Glomerular endothelial cell (primary cell): ENCODE results near the gene CCL8. TPM values are rescaled to one million over a fixed set of nuclear protein-coding genes. Genes with fewer than 3 reads are reported as not detected.

ENCODE experiments used
- DNase-seq: peaks from one replicate; pipeline ENCODE4 v3.0.0-alpha.2; 2011; ENCODE audit warnings: low read depth, low spot score; ENCODE audit errors: extremely low read depth
- total RNA-seq: library from RNA; depleted of rRNA; stranded (reverse); fragments of >200 nt; gene quantifications from 2 replicates; pipeline ENCODE4 v1.2.3, GENCODE V29; 2015

The CCL8 gene
- 3.6 TPM in 1 of 2 replicates, not detected in the other for total RNA-seq

DNA sequence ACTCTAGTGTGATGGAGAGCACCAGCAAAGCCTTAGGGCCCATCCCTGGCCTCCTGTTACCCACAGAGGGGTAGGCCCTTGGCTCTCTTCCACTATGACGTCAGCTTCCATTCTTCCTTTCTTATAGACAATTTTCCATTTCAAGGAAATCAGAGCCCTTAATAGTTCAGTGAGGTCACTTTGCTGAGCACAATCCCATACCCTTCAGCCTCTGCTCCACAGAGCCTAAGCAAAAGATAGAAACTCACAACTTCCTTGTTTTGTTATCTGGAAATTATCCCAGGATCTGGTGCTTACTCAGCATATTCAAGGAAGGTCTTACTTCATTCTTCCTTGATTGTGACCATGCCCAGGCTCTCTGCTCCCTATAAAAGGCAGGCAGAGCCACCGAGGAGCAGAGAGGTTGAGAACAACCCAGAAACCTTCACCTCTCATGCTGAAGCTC is at the start of gene CCL8:
Gene CCL8 (plus strand): TSS at position 397 of the 445 bp plus-strand sequence. CDS start 67 bp downstream, outside the sequence.
- no peak for DNase-seq

DNA sequence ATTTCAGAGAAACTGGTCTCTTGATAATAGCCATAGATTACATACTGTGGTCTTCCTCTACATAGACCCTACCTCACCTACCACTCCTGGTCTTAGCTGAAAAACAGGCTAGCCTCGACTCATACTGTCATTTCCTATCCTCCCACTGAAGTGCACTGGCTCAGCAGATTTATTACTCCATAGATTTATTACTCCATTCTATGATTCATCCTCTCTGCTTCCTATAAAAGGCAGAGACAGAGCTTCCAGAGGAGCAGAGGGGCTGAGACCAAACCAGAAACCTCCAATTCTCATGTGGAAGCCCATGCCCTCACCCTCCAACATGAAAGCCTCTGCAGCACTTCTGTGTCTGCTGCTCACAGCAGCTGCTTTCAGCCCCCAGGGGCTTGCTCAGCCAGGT is 49.3 kb upstream of the CCL8 start, which contains the start of gene CCL7:
Gene CCL7 (plus strand): TSS at position 253 of the 400 bp plus-strand sequence. CDS start 70 bp downstream, at position 323.
- DNase-seq = no peak

DNA sequence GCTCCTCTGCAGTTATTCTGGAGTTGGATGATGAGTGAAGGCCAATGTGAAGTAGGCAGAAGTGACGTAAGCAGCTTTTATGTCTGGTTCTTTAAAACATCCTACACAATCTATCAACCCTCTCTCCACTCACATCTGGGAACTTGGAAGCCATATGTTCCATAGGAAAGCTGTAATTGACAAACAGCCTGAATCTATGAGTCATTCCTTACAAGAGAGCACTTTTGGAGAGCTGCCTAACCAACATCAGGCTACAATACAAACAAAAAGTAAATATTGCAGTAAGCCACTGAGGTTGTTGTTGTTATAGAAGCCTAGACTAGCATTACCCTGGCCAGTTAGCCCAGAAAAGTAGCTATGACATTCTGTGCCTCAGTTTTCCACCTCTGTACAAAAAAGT is 43.4 kb upstream of the CCL8 start:
- peak; percentile 75 for DNase-seq

DNA sequence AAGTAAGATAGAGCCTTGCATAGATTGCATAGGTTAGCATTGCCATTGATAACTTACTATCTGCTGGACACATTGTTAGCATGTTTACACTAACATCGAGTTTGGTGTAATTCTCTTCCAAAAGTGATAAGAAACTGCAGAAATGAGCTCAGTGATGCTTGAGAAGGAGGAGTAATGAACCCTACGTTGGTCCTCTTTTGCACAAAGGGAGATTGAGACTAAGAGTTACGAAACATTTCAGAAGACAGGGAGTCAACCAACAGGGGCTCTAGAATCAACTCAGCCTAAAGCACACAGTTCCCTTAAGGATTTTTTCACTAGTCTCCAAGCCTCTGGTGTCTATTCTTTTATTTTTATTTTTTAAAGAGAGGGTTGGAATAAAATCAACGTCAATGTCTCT is 42.4 kb upstream of the CCL8 start:
- DNase-seq = no peak

DNA sequence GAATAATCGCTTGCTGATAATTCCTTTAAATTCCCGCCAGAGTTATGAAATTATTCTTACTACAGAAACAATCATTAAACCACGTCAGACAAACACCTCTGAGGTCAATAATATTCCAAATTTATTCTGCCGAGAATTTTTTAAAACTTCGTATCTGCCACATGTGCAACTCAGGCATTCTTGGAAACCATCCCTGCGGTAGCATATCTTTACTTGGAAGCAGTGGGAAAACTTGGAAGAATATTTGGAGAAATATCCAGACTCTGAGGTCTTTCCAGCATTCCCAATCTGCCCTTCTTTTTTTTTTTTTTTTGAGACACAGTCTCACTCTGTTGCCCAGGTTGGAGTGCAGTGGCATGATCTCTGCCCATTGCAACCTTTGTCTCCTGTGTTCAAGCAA is 35.7 kb upstream of the CCL8 start:
- no peak for DNase-seq

DNA sequence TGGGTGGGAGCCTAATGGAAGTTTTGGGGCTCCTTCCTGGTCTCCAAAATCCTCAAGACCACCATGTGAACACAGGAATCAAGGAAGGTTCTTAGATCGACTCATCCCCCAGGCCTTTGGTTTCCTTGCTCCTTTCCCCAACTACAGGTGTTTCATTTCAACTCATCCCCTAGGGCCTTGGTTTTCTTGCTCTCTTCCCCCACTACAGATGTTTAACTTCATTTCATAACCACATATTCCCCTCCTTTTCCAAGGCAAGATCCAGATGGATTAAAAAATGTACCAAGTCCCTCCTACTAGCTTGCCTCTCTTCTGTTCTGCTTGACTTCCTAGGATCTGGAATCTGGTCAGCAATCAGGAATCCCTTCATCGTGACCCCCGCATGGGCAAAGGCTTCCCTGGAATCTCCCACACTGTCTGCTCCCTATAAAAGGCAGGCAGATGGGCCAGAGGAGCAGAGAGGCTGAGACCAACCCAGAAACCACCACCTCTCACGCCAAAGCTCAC is 33.9 kb upstream of the CCL8 start, which contains the start of gene CCL11:
Gene CCL11 (plus strand): TSS at position 457 of the 507 bp plus-strand sequence. CDS start 67 bp downstream, outside the sequence.
- DNase-seq = no peak

DNA sequence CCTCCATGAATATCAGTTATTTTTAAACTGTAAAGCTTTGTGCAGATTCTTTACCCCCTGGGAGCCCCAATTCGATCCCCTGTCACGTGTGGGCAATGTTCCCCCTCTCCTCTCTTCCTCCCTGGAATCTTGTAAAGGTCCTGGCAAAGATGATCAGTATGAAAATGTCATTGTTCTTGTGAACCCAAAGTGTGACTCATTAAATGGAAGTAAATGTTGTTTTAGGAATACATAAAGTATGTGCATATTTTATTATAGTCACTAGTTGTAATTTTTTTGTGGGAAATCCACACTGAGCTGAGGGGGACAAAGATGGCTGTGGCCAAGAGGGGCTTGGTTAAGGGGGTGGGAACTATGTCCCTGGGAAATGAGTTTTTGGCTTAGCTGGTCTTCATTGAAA is 31.4 kb upstream of the CCL8 start:
- no peak for DNase-seq

DNA sequence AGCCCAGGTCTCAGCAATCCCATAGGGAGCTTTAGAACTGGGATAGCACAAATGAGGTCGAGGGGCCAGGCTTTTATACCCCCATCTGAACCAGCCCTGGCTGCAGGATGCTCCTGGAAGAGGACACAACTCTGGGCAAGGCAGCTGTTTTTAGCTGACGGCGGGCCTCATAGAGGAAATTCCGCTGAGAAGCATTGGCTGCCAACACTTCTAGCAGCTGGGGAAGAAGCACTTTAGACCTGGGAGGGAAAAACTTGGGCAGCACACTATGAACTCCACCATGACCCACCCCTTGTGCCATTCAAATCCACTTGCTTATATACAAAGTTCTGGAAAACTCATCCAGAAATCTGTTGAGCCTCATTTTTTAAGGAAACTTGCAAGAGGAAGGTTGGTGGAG is 28.6 kb upstream of the CCL8 start:
- DNase-seq = no peak

DNA sequence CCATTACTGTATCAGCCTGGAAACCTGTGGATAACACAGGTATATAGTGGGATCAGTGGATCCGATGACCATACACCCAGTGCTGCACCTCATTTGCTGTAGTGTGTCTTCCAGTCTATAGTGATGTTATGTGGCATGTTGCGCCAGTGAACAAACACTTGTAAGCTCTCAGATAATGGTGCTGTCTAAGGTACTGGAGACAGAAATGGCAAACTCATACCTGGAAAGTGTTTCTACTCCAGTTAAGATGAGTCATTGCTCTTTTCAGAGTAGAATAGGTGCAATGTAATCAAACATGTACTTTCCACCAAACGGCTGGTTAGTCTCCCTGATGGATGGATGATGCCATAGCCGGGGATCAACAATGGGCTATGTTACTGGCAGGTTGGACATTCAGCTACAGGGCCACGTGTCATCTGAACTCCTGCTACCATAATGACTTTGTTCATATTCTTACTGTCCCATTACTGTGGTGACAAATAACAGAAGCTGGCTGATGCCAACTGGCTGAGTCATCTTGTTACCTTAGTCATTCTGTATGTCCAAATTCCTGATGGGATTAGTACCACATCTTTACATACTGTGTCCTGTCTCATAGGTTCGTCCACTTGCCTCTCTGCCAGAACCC is 27.4 kb upstream of the CCL8 start:
- DNase-seq = no peak

DNA sequence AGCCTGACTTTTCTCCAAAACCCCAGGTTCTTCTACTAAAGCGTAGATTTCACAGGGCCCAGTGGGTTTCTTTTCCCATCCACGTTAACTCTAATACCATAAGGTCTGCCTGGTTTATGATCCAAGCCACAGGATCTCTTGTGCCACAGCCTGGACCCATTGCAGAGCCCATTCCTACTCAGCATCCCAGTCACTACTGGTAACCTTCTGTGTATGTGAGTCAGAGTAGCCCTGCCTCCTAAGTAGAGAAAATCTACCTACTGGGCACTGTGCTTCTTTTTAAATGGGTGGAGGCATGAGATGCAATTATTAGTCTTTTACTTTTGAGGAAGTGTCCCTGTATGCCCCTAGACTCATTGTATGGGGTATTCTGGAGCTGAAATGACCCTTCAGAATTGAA is 20.2 kb upstream of the CCL8 start:
- no peak for DNase-seq

DNA sequence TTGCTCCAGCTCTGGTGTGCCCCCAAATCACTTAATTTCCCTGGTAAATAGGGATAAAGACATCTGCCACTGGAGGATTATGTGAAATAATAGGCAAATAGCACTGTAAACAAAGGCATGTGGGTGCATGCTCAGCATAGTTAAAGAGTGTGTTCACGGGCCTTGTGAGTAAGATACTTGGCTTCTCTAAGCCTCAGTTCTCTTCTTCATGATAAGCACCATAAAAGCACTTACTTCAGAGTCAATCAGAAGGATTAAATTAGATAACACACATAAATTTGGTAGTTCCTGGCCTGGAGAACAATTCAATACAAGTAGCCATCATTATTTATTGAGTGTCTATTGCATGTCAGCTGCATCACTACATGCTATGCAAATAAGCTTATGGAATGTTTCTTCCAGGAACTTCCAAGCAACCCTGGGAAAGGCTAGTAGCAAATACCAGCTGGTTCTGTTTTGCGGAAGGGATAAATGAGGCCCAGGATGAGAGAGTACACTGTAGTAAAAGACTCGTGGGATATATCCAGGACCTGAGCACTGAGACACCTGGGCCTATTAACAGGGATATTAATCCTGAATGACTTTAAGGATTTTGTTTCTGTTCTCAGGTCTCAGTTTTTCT is 19.2 kb upstream of the CCL8 start:
- DNase-seq = no peak

DNA sequence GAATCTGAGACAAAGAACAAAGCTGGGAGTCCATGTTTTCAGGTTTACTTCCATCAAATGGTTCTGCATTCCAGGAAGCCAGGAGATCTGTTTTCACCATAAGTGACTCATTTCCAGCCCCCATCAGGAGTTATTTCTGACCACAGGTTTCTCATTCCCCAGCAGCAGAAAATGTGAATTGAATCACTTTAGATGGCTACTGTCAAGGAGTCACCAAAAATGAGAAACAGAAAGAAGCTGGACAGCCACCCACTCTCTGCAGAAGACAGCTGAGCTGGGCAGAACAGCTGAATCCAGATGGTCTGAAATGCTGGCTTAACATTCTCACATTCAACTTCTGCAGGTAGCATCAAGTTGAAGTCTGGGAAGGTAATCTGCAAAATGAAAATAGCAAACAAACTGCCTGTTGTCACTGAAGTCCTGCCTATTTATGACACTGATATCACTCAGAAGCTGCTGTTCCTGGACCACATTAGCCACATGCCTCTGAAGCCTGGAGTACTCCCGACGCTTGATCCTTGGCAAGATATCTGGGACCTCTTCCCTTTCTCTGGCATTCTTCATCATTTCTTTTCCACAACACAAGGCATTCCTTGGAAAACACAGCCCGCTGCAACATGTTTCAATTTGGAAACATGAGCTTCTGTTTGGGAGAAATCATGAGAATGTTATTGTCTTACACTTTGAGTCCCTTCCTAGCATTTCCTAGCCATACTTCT is 18.4 kb upstream of the CCL8 start:
- DNase-seq = no peak

DNA sequence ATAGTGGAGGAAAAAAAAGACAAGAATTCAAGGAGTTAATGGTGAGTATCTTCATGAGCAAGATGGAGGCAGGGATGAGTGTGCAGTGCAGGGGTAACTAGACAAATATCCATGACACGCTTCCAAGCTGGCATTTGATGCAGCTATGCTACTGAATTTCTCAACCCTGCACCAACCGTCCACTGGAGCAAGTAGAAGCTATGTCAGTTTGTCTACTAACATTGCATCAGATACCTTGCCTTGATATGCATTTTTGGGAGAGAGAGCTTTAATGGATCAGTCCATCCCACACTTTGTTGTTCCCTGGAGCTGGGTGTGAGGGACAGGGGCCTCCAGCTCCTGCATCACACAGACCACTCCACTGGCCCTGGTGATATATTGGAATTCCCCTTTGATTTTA is 17.2 kb upstream of the CCL8 start:
- DNase-seq = no peak

DNA sequence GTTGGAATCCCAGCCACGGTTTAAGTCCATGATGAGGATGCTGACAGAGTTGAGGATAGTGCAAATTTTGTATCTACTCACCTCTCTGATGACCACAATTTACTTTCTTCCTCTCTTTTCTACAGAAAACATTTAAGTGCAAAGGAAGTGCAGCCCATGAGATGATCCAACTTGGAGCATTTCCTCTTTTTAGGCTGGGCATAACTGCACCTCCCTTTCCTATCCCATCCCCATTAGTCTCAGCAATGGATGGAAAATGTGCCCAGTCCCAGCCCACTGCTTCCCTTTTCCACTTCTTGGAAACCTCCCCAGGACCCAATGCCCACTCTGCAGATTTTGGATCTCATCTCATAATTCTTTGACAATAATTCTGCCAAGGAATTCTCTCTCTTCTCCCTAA is 16.6 kb upstream of the CCL8 start:
- DNase-seq = no peak

DNA sequence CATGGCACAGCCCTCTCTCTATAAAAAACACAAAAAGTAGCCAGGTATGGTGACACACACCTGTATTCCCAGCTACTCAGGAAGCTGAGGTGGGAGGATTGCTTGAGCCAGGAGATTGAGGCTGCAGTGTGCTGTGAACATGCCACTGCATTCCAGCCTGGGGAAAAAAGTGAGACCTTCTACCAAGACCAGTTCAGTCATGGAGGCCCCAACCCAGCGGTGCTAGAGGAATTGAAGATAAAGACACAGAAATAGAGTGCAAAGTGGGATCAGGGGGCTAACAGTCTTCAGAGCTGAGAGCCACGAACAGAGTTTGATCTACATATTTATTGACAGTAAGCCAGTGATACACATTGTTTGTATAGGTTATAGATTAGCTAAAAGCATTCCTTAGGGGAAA is 15.6 kb upstream of the CCL8 start:
- no peak for DNase-seq

DNA sequence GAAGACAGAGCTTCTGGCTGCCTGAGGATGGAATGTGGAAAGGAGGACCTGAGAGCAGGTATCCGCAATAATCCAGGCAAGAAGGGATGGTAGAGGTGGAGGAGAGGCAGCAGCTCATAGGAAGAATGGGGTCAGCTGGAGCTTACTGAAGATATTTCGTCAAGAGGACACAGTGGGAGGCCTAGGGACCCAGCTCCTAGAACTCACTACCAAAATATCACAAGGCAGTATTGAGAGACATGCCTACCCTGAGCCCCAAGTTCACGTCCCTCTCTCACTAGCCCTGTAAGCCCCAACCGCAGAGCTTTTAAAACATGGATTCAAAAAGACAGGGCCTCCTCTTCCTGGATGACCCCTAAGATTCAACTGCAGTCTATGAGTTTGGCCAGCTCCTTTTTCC is 14.2 kb upstream of the CCL8 start:
- no peak for DNase-seq

DNA sequence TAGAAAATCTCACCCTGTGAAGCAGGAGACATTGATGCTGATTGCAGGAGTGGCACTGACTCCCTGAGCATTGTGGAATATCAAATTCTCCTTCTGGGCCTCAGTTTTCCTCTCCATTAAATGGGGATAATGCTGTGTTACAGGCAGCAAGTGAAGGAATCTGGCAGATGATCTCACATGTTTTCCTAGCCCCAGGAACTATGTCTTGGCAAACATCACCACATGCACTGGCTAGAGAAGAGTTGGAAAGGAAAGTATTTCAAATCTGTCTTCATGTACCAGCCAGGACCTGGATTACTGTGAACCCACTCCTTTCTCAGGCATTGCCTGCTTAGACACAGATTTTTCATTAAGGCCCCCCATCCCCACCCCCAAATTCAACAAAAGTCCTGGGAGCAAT is 13.6 kb upstream of the CCL8 start:
- no peak for DNase-seq

DNA sequence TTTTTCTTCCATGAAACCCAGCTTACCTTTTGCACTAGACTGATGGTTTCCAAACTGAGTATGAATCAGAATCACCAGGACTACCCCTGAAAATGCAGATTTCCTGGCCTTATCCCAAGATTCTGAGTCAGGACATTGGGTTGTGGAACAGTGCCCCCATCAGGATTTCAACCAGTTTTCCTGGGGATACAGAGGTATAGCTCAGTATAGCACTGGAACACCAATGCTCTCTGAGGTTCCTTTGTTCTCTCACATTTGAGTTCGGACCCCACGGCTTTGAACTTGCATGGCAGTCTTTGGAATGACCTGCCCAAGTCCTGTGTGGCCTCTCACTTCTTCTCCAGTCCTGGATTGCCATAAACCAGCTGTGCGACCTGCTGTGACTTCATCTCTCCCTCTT is 12.8 kb upstream of the CCL8 start:
- no peak for DNase-seq

DNA sequence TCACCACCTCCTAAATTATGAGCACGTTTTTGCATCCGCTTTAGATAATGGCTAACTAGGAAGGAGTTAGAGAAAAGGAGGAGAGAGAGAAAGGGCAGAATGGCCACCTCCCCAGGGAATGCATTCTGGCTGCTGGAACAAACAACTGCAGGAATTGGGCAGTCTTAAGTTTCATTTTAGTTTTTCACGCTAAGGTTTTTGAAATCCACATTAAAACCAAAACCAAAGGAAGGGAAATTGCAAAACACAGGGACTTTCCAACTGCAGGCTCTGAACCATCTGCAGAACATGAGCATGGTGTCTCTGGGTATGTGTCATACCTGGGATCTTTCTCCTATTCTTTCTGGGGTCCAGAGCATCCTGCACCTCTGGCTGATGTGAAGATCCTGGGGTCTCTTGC is 12.1 kb upstream of the CCL8 start:
- DNase-seq = no peak

DNA sequence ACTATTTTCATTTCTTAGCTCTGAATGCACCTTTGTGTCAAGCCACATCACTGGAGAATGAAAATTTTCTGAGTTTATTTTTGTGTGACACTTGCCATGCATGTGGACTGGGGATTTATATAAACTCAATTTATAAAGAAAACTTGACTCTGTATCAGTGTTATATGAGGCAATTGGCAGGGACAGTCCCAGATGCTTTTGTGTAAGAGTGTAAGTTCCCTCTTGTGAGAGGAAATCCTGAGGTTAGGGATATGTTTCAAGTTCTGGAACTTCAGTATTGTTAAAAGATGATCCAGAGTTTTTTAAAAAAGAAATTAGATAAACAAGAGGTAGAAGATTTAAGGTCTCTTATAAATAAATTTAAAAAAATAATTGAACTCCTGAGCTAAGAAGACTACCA is 10.9 kb upstream of the CCL8 start:
- no peak for DNase-seq

DNA sequence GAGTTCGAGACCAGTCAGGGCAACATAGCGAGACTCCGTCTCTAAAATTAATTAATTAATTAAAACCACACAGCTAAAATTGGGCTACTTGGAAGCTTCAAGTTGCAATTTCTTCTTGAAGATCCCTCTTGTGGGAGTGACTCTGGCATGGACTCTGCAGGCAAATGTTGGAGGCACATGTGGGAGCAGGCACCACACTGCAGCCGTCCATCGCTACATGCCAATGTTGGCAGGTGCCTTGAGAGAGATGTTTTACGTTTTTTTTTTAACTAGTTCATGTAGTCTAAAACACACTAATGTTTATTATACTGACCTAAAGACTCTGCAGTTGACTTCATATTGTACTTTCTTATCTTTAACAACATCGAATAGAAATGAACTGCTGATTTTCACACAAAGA is 7.9 kb upstream of the CCL8 start:
- DNase-seq = no peak

DNA sequence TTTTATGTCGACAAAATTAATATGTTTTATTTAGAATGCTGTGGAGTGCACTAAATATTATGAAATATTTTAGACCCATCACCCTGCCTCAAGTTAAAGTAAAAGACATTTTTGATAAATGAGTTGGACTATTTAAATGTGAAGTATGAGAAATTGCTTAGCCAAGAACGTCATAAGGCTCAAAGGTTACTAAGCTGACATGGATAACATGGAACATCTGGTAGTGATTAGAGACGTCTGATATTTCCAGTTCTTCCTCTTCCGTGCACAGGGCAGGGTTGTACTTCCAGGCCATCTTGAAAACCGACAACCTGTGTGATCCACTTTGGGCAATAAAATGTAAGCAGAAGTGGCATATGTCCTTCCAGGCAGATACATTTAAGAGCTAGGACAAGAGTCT is 7.2 kb upstream of the CCL8 start:
- no peak for DNase-seq
